NOMO-1 treated with dmso at 0.1 percent for 144 hours (cell line): ENCODE data around the gene CKAP4.

ENCODE experiments used
- DNase-seq: peaks from one replicate; lab custom pipeline; 2025; ENCODE audit not compliant: unreplicated experiment; lab: John Stamatoyannopoulos, UW

Gene CKAP4

DNA sequence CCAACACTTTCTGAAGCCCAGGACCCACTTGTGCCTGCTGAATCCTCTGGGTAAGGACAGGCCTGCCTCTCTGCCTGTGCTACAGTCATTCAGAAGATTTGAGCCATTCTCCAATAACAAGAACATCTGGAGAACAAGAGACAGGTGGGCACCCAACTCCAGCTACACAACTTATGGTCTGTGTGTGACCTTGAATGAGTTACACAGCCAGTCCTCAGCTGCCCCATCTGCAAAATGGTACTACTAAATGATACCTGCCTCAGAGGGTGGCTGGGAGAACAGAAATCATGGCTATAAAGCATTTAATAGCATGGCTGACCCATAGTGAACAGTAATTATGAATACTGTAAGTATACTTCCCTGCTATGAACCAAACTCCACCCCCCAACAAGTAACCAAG lies 4.2 kb downstream of the CKAP4 start:
- DNase-seq, result no peak

DNA sequence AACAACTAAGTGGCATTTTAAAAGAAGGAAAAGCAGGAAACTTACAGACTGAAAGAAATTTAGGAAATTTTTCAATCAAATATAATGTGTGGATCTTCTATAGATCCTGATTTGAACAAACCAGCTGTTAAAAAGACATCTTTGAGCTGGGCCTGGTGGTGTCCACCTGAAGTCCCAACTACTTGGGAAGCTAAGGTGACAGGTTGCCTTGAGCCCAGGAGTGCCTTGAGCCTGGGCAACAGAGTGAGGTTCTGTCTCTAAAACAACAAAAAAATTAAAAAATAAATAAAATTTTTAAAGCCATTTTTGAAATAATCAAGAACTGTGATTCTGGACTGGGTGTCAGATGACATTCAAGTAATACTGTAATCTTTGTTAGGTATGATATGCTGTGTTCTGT lies 7.0 kb downstream of the CKAP4 start:
- DNase-seq, result no peak

DNA sequence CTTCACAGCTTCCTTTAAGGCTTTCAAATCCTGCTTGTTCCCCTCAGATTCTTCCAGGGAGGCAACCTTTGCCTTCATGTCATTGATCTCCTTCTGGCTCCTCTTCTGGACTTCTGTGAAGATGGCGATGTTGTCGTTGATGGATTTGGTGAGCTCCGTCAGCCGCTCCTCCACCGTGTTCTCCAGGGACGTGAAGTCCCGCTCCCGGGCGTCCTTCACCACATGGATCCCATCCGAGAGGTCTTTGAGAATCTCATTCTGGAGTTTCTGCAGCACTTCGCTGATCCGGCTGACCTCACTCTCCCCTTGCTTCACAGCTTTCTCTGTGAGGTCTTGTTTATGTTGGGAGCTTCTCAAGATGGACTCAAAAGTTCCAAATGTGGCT lies 7.9 kb downstream of the CKAP4 start:
- DNase-seq, result no peak

DNA sequence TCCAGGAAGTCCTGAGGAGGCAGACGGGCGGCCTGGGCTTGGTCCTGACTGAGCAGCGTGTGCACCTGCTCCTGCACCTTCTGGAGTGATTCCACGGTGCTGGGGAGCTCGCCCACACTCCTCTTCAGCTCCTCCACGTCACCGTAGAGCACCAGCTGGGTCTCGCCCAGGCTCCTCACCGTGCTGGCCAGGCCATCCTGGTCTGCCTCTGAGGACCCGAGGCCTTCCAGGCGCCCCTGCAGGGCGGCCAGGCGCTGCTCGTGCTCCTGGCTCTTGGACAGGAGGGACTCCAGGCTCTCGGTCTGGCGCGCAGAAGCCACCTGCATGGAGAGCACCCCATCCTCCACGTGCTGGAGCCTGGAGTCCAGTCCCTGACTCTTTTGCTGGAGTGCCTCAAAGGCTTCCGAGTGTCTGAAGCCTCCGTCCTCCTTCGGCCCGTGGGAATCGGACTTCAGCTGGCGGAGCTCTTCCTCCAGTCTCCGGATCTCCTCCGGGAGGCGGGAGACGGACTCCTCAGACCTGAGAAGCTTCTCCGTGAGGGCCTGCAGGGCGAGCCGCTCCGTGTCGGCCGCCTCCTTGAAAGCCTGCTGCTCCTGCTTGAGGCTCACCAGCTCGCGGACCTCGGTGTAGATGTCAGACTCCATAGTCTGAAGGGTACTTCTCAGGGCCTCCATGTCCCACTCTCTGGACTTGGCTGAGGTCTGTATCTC lies 8.4 kb downstream of the CKAP4 start:
- no peak for DNase-seq

DNA sequence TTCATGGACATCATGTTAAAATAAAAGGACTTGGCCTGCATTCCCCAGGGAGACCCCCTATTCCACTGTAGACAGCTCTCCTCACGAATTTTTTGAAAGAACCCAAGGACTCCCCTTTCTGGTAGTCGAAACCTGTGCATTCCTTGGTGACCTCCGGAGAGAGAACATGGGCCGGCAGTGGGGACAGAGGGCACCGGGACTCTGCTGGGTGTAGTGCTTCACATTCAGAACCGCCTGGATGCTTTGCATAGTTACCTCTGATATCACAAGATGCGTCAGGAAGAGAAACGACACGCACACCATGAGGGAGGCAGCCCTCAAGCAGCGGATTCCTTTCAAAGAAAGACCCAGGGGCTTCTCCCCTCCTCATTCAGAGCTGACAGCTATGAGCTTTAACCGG lies 9.7 kb downstream of the CKAP4 start:
- DNase-seq, result no peak

DNA sequence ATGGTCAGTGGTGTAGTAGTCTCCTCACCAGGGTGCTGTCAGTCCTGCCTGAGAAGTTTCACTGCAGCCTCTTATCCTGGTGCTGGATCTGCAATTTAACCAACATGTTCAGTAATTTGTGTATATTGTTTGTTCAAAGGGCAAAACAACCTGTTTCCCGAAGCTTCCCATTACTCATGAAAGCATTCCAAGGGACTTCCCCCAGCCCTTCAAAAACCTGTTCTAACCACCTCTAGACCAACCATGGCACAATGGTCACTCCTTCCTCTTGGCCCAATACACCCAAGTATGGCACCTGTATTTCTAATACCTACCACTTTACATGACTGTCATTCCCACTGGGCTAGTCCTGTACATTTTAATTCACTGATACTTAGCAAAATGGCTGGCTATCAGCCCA lies 12.1 kb downstream of the CKAP4 start:
- no peak for DNase-seq

- no peak for DNase-seq
These were observed 13.4 kb downstream of the CKAP4 start for GRCh38 chr12:106234449-106234848.

DNA sequence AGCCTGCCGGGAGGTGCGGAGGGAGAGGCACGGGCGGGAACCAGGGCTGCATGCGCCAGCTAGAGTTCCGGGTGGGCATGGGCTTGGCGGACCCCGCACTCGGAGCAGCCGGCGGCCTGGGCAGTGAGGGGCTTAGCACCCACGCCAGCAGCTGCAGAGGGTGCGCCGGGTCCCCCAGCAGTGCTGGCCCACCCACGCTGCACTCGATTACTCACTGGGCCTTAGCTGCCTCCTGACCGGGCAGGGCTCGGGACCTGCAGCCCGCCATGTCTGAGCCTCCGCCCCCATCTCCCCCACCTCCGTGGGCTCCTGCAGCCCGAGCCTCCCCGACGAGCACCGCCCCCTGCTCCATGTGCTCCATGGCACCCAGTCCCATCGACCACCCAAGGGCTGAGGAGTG lies 14.8 kb downstream of the CKAP4 start:
- DNase-seq, result no peak

DNA sequence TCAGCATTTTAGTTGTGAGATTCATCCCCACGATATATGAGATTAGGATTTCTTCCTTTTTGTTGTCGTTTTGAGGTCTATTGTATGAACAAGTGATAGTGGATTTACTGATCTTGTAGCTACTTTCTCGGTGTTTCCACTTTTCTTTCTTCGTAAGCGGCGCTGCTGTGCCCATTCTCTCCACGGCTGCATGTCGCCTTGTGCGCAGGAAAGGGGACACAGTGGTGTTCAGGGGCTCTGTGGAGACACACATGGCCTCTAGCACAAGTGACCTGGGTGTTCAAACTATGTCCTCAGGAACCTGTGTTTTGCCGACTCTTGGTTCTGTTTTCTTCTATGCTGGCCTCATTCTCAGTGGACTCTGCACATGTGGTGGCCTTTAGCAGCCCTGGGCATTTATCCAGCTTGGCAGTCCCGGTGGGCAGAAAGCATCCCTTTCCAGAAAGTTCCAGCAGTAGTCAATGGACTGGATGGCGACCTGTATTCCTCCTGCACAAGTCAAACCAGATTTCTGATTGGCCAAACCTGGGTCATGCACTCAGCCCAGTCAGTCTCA lies 18.7 kb downstream of the CKAP4 start:
- DNase-seq, result no peak

GRCh38 chr12:106228320-106228710 lies 19.5 kb downstream of the CKAP4 start:
- no peak for DNase-seq

GRCh38 chr12:106227641-106228319 lies 20.0 kb downstream of the CKAP4 start:
- peak; percentile 86 for DNase-seq

- peak; percentile 67 for DNase-seq
These were observed 20.8 kb downstream of the CKAP4 start for GRCh38 chr12:106226884-106227640.

GRCh38 chr12:106224355-106224706 lies 23.5 kb downstream of the CKAP4 start:
- DNase-seq, result no peak

DNA sequence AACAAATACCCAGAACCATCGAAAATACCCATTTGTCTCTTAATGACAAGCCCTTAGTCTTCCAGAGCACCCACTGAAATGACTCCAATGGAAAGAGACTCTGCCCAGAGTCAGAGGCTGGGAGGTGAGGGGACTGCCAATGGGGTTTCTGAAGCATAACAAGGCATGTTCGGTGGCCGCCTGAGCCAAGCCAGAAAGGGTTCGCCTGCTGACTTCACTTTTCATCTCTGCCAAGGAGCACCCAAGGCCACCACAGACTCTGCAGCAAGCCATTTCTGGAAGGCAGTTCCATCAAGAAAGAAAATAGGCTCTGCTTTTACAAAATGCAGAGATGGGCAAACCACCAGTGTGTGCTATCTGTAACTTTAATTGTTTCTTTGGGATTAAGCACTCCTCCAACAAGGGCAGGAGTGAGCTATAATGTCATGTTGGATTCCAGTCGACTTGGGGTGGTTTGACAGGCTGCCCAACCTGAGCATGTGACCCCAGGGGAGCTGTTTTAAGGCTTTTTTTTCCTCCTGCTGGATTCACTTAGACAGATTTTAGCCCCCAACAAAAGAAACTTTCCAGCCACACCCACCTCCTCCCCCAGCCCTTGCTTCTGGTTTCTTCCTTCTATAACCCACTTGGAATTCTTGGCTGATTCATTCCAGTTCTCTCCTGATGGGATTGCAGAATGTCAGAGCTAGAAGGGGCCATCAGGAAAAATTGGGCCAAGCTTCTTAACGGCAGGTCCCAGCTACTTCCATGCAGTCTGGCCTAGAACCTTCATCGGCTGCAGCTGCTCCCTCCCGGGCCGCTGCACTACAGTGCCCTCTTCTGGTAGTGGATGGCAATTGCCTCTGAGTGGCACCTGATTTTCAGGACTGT lies 24.1 kb downstream of the CKAP4 start:
- DNase-seq, result peak; percentile 36

GRCh38 chr12:106220536-106220935 lies 27.3 kb downstream of the CKAP4 start:
- DNase-seq, result no peak

GRCh38 chr12:106219043-106219442 lies 28.8 kb downstream of the CKAP4 start:
- no peak for DNase-seq

DNA sequence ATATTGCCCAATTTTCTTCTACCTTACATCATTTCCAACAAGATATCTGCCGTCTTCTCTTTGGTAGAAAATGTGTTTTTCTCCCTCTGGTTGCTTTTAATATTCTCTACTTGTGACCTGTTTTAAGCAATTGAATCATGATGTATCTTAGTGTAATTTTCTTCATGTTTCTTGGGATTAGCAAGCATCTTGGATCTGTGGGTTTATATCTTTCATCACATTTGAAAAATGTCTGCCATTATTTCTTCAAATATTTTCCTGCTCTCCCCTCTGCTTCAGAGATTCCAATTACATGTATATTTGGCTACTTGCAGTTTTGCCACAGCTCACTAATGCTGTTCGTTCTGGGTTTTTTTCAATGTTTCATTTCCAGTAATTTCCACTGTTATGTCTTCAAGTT lies 30.1 kb downstream of the CKAP4 start:
- DNase-seq, result no peak

DNA sequence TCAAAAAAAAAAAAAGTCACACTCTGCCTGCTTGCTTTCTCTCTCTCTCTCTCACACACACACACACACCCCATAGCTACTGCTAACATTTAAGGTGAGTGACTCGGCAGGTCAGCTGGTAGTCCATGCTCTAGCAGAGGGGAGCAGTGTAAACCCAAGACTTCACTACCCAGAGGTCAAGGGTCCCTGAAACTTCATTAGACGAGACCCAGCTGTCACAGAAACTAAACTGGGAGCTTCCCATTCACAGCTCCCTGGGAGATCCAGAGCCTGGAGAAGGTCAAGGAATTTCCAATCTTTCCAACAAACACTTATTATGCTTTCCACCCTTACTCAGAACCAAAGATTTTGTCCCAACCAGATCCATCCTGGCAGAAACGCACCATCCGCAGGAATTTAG lies 33.2 kb downstream of the CKAP4 start:
- no peak for DNase-seq

DNA sequence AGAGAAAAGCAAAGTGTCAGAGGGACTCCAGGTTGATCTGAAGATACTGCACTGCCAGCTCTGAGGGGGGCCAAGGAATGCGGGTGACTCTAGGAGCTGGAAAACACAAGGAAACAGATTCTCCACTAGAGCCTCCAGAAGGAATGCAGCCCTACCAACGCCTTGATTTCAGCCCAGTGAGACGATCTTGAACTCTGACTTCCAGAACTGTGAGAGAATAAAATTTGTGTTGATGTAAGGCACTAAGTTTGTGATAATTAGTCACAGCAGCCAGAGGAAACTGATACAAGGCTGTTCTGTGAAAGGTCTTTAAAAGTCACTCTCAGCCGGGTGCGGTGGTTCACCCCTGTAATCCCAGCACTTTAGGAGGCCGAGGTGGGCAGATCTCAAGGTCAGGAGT lies 34.2 kb downstream of the CKAP4 start:
- DNase-seq, result no peak

- DNase-seq, result no peak
These were observed 35.8 kb downstream of the CKAP4 start for GRCh38 chr12:106211973-106212372.
